Activated CD8-positive, alpha-beta memory T cell treated with anti-CD3 and anti-CD28 coated beads for 24 hours (primary cell): Measurements from ENCODE around the gene LHFPL3.
"Not testable (repeated sequence)": the region's sequence is repeated elsewhere in the genome, so short reads cannot be mapped to it uniquely, and the experiment has no call there.

Experiments used
- DNase-seq: peaks from one replicate; pipeline ENCODE4 v3.0.0-alpha.2; 2020

The LHFPL3 gene

GRCh38 chr7:104906556-104906955 lies 578.2 kb downstream of the LHFPL3 start:
- no peak for DNase-seq

- no peak for DNase-seq
Measured at GRCh38 chr7:104908636-104909035, 580.2 kb downstream of the LHFPL3 start.

GRCh38 chr7:104909096-104909495 lies 580.7 kb downstream of the LHFPL3 start:
- DNase-seq, result no peak

GRCh38 chr7:104914421-104914820 lies 586.0 kb downstream of the LHFPL3 start:
- no peak for DNase-seq

GRCh38 chr7:104921596-104921995 lies 593.2 kb downstream of the LHFPL3 start:
- no peak for DNase-seq

- DNase-seq, result no peak
Measured at GRCh38 chr7:104922182-104923009, 594.0 kb downstream of the LHFPL3 start.

GRCh38 chr7:104923010-104923421 lies 594.6 kb downstream of the LHFPL3 start:
- DNase-seq, result peak; percentile 83

GRCh38 chr7:104926189-104926588 lies 597.8 kb downstream of the LHFPL3 start:
- DNase-seq, result not testable (repeated sequence)

- no peak for DNase-seq
Measured at GRCh38 chr7:104926601-104927041, 598.2 kb downstream of the LHFPL3 start.

- DNase-seq, result no peak
Measured at GRCh38 chr7:104927055-104927454, 598.7 kb downstream of the LHFPL3 start.

- no peak for DNase-seq
Measured at GRCh38 chr7:104928721-104929400, 600.5 kb downstream of the LHFPL3 start.

GRCh38 chr7:104929921-104930320 lies 601.5 kb downstream of the LHFPL3 start:
- DNase-seq, result no peak

- DNase-seq, result no peak
Measured at GRCh38 chr7:104931181-104931781, 602.9 kb downstream of the LHFPL3 start.

- DNase-seq, result no peak
Measured at GRCh38 chr7:104933022-104933421, 604.6 kb downstream of the LHFPL3 start.

- no peak for DNase-seq
Measured at GRCh38 chr7:104933521-104933988, 605.2 kb downstream of the LHFPL3 start.

- no peak for DNase-seq
Measured at GRCh38 chr7:104934665-104935064, 606.3 kb downstream of the LHFPL3 start.

GRCh38 chr7:104935276-104935675 lies 606.9 kb downstream of the LHFPL3 start:
- DNase-seq, result no peak

GRCh38 chr7:104936546-104936945 lies 608.1 kb downstream of the LHFPL3 start:
- DNase-seq, result no peak

- DNase-seq, result not testable (repeated sequence)
Measured at GRCh38 chr7:104937489-104937888, 609.1 kb downstream of the LHFPL3 start.

- DNase-seq, result no peak
Measured at GRCh38 chr7:104938741-104939390, 610.5 kb downstream of the LHFPL3 start.

- no peak for DNase-seq
Measured at GRCh38 chr7:104940023-104940710, 611.8 kb downstream of the LHFPL3 start.
